HEK293 (cell line): ENCODE results near the gene CUL7.
A peak's percentile ranks its signal among the peaks of the same experiment; 100 is the strongest.

ENCODE experiments used
- BCL11B ChIP-seq: fragments of 450-650 bp; formaldehyde crosslinking; IDR thresholded peaks from 2 replicates; pipeline ENCODE4 v1.5.1; 2016; ENCODE audit warnings: low read depth, missing biosample characterization, missing genetic modification characterization
- GLI2 ChIP-seq: fragments of 450-650 bp; formaldehyde crosslinking; IDR thresholded peaks from 2 replicates; pipeline ENCODE4; 2017; ENCODE audit warnings: missing biosample characterization, missing genetic modification characterization, low read depth, borderline replicate concordance
- KLF7 ChIP-seq: fragments of 450-650 bp; formaldehyde crosslinking; IDR thresholded peaks from 2 replicates; pipeline ENCODE4 v1.5.1; 2016; ENCODE audit warnings: missing biosample characterization, missing genetic modification characterization, borderline replicate concordance
- MZF1 ChIP-seq: fragments of 450-650 bp; formaldehyde crosslinking; IDR thresholded peaks from 2 replicates; pipeline ENCODE4 v1.5.1; 2017; ENCODE audit warnings: missing biosample characterization, missing genetic modification characterization, borderline replicate concordance
- RBAK ChIP-seq: fragments of 450-650 bp; formaldehyde crosslinking; IDR thresholded peaks from 2 replicates; pipeline ENCODE4 v1.5.1; 2016; ENCODE audit warnings: missing biosample characterization, missing genetic modification characterization
- SCRT2 ChIP-seq: fragments of 450-650 bp; formaldehyde crosslinking; IDR thresholded peaks from 2 replicates; pipeline ENCODE4 v1.5.1; 2016; ENCODE audit warnings: missing biosample characterization, missing genetic modification characterization
- ZBTB1 ChIP-seq: fragments of 450-650 bp; formaldehyde crosslinking; IDR thresholded peaks from 2 replicates; pipeline ENCODE4 v1.5.1; 2016; ENCODE audit warnings: missing biosample characterization, missing genetic modification characterization
- ZFP3 ChIP-seq: fragments of 450-650 bp; formaldehyde crosslinking; IDR thresholded peaks from 2 replicates; pipeline ENCODE4 v1.5.1; 2016; ENCODE audit warnings: low read depth, missing biosample characterization, missing genetic modification characterization
- ZNF10 ChIP-seq: fragments of 450-650 bp; formaldehyde crosslinking; IDR thresholded peaks from 2 replicates; pipeline ENCODE4 v1.5.1; 2017; ENCODE audit warnings: missing biosample characterization, missing genetic modification characterization
- ZNF19 ChIP-seq: fragments of 450-650 bp; formaldehyde crosslinking; IDR thresholded peaks from 2 replicates; pipeline ENCODE4; 2016; ENCODE audit warnings: missing biosample characterization, missing genetic modification characterization, low read depth
- ZNF202 ChIP-seq: fragments of 450-650 bp; formaldehyde crosslinking; IDR thresholded peaks from 2 replicates; pipeline ENCODE4 v1.5.1; 2016; ENCODE audit warnings: missing biosample characterization, missing genetic modification characterization, borderline replicate concordance
- ZNF223 ChIP-seq: fragments of 450-650 bp; formaldehyde crosslinking; IDR thresholded peaks from 2 replicates; pipeline ENCODE4 v1.5.1; 2016; ENCODE audit warnings: missing biosample characterization, missing genetic modification characterization
- ZNF23 ChIP-seq: fragments of 450-650 bp; formaldehyde crosslinking; IDR thresholded peaks from 2 replicates; pipeline ENCODE4 v1.5.1; 2016; ENCODE audit warnings: missing biosample characterization, missing genetic modification characterization, borderline replicate concordance
- ZNF24 ChIP-seq: fragments of 450-650 bp; formaldehyde crosslinking; IDR thresholded peaks from 2 replicates; pipeline ENCODE4 v1.5.1; 2016; ENCODE audit warnings: missing biosample characterization, missing genetic modification characterization
- ZNF266 ChIP-seq: fragments of 450-650 bp; formaldehyde crosslinking; IDR thresholded peaks from 2 replicates; pipeline ENCODE4 v1.5.1; 2016; ENCODE audit warnings: missing biosample characterization, missing genetic modification characterization, low read depth
- ZNF335 ChIP-seq: fragments of 450-650 bp; formaldehyde crosslinking; conservative IDR thresholded peaks from 2 replicates; pipeline ENCODE4 v1.5.1; 2016; ENCODE audit warnings: missing biosample characterization, missing genetic modification characterization
- ZNF394 ChIP-seq: fragments of 450-650 bp; formaldehyde crosslinking; IDR thresholded peaks from 2 replicates; pipeline ENCODE4 v1.5.1; 2016; ENCODE audit warnings: missing biosample characterization, missing genetic modification characterization, mild to moderate bottlenecking, moderate library complexity, borderline replicate concordance
- ZNF530 ChIP-seq: fragments of 450-650 bp; formaldehyde crosslinking; IDR thresholded peaks from 2 replicates; pipeline ENCODE4 v1.5.1; 2016; ENCODE audit warnings: low read depth, missing biosample characterization, missing genetic modification characterization
- ZNF610 ChIP-seq: fragments of 450-650 bp; formaldehyde crosslinking; IDR thresholded peaks from 2 replicates; pipeline ENCODE4 v1.5.1; 2016; ENCODE audit warnings: missing biosample characterization, missing genetic modification characterization, borderline replicate concordance
- ZNF624 ChIP-seq: fragments of 450-650 bp; formaldehyde crosslinking; IDR thresholded peaks from 2 replicates; pipeline ENCODE4 v1.5.1; 2017; ENCODE audit warnings: missing biosample characterization, missing genetic modification characterization
- ZNF664 ChIP-seq: fragments of 450-650 bp; formaldehyde crosslinking; IDR thresholded peaks from 2 replicates; pipeline ENCODE4 v1.5.1; 2016; ENCODE audit warnings: missing biosample characterization, missing genetic modification characterization
- ZNF677 ChIP-seq: fragments of 450-650 bp; IDR thresholded peaks from 2 replicates; pipeline ENCODE4 v1.5.0; 2018; ENCODE audit warnings: missing biosample characterization, mild to moderate bottlenecking, missing genetic modification characterization, moderate library complexity
- ZNF785 ChIP-seq: fragments of 450-650 bp; formaldehyde crosslinking; IDR thresholded peaks from 2 replicates; pipeline ENCODE4 v1.5.1; 2016; ENCODE audit warnings: missing biosample characterization, missing genetic modification characterization
- ZNF837 ChIP-seq: fragments of 450-650 bp; formaldehyde crosslinking; IDR thresholded peaks from 2 replicates; pipeline ENCODE4 v1.5.1; 2016; ENCODE audit warnings: missing biosample characterization, missing genetic modification characterization
- ZSCAN30 ChIP-seq: fragments of 450-650 bp; IDR thresholded peaks from 2 replicates; pipeline ENCODE4 v1.5.1; 2018; ENCODE audit warnings: missing biosample characterization, mild to moderate bottlenecking, missing genetic modification characterization, moderate library complexity
- TF ChIP-seq, protein P1 (sequence below): fragments of 450-650 bp; formaldehyde crosslinking; conservative IDR thresholded peaks from 2 replicates; pipeline ENCODE4 v1.5.1; 2016; ENCODE audit warnings: low read depth, missing biosample characterization, missing genetic modification characterization
- TF ChIP-seq, protein P2 (sequence below): fragments of 450-650 bp; formaldehyde crosslinking; IDR thresholded peaks from 2 replicates; pipeline ENCODE4 v1.5.1; 2016; ENCODE audit warnings: missing biosample characterization, missing genetic modification characterization
- TF ChIP-seq, protein P3 (sequence below): fragments of 450-650 bp; formaldehyde crosslinking; IDR thresholded peaks from 2 replicates; pipeline ENCODE4 v1.5.1; 2017; ENCODE audit warnings: missing biosample characterization, missing genetic modification characterization
- TF ChIP-seq, protein P4 (sequence below): fragments of 450-650 bp; formaldehyde crosslinking; IDR thresholded peaks from 2 replicates; pipeline ENCODE4 v1.5.1; 2016; ENCODE audit warnings: missing biosample characterization, missing genetic modification characterization

CUL7 gene

DNA sequence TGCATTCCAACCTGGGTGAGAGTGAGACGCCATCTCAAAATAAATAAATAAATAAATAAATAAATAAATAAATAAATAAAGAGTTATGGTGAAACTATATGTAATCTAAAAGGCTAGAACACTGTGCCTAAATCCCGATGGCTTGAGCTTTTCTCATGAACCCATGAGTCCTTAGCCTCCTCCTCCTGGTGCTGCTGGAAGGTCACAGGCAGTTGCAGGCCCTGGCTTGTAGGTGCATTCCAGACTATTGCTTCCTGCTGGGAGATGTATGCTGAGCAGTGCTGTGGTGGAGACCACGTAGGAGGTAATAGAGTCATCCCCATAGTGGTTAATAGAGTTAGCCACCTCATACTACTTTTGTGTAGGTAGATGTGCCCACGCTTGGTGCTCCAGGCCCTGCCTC is 35.0 kb upstream of the CUL7 start (continued):
- TF ChIP-seq, protein P1, sequence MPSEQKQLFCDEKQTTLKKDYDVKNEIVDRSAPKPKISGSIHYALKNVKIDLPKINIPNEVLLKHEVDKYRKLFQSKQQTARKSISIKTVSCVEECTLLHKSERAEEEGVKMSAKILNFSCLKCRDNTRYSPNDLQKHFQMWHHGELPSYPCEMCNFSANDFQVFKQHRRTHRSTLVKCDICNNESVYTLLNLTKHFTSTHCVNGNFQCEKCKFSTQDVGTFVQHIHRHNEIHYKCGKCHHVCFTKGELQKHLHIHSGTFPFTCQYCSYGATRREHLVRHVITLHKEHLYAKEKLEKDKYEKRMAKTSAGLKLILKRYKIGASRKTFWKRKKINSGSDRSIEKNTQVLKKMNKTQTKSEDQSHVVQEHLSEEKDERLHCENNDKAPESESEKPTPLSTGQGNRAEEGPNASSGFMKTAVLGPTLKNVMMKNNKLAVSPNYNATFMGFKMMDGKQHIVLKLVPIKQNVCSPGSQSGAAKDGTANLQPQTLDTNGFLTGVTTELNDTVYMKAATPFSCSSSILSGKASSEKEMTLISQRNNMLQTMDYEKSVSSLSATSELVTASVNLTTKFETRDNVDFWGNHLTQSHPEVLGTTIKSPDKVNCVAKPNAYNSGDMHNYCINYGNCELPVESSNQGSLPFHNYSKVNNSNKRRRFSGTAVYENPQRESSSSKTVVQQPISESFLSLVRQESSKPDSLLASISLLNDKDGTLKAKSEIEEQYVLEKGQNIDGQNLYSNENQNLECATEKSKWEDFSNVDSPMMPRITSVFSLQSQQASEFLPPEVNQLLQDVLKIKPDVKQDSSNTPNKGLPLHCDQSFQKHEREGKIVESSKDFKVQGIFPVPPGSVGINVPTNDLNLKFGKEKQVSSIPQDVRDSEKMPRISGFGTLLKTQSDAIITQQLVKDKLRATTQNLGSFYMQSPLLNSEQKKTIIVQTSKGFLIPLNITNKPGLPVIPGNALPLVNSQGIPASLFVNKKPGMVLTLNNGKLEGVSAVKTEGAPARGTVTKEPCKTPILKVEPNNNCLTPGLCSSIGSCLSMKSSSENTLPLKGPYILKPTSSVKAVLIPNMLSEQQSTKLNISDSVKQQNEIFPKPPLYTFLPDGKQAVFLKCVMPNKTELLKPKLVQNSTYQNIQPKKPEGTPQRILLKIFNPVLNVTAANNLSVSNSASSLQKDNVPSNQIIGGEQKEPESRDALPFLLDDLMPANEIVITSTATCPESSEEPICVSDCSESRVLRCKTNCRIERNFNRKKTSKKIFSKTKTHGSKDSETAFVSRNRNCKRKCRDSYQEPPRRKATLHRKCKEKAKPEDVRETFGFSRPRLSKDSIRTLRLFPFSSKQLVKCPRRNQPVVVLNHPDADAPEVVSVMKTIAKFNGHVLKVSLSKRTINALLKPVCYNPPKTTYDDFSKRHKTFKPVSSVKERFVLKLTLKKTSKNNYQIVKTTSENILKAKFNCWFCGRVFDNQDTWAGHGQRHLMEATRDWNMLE (tag by site-specific recombination) = peak; percentile 99
- TF ChIP-seq, protein P2, sequence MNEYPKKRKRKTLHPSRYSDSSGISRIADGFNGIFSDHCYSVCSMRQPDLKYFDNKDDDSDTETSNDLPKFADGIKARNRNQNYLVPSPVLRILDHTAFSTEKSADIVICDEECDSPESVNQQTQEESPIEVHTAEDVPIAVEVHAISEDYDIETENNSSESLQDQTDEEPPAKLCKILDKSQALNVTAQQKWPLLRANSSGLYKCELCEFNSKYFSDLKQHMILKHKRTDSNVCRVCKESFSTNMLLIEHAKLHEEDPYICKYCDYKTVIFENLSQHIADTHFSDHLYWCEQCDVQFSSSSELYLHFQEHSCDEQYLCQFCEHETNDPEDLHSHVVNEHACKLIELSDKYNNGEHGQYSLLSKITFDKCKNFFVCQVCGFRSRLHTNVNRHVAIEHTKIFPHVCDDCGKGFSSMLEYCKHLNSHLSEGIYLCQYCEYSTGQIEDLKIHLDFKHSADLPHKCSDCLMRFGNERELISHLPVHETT (tag by site-specific recombination) = peak; percentile 85
- peak; percentile 89 for TF ChIP-seq RBAK (tag by site-specific recombination)
- TF ChIP-seq ZNF530 = peak; percentile 86; the same call in 1 of the 2 replicates
- TF ChIP-seq ZNF202 (tag by site-specific recombination) = peak; percentile 99
- no peak for TF ChIP-seq ZNF624 (tag by site-specific recombination)
- TF ChIP-seq MZF1 = peak; percentile 80; the same call in 1 of the 2 replicates
- TF ChIP-seq ZNF610 = peak; percentile 85
- TF ChIP-seq ZNF335 (tag by site-specific recombination) = no peak
- no peak for TF ChIP-seq ZNF837 (tag by site-specific recombination)
- no peak for TF ChIP-seq BCL11B (tag by site-specific recombination)
- TF ChIP-seq ZNF223 = peak; percentile 89
- peak; percentile 45; the same call in 1 of the 2 replicates for TF ChIP-seq ZFP3
- TF ChIP-seq KLF7 (tag by site-specific recombination) = peak; percentile 74; the same call in 1 of the 2 replicates
- TF ChIP-seq ZNF10 (tag by site-specific recombination) = peak; percentile 42; the same call in 1 of the 2 replicates
- TF ChIP-seq SCRT2 = no peak
- peak; percentile 97 for TF ChIP-seq ZNF19 (tag by site-specific recombination)
- no peak for TF ChIP-seq ZSCAN30 (tag by site-specific recombination)
- peak; percentile 95 for TF ChIP-seq ZNF664 (tag by site-specific recombination)
- TF ChIP-seq ZNF394 (tag by site-specific recombination) = peak; percentile 99
- TF ChIP-seq ZNF677 (tag by site-specific recombination) = no peak
- peak; percentile 75; the same call in 1 of the 2 replicates for TF ChIP-seq GLI2 (tag by site-specific recombination)
- TF ChIP-seq ZNF24 (tag by site-specific recombination) = peak; percentile 69; the same call in 1 of the 2 replicates
- no peak for TF ChIP-seq ZNF23 (tag by site-specific recombination)
- TF ChIP-seq, protein P3, sequence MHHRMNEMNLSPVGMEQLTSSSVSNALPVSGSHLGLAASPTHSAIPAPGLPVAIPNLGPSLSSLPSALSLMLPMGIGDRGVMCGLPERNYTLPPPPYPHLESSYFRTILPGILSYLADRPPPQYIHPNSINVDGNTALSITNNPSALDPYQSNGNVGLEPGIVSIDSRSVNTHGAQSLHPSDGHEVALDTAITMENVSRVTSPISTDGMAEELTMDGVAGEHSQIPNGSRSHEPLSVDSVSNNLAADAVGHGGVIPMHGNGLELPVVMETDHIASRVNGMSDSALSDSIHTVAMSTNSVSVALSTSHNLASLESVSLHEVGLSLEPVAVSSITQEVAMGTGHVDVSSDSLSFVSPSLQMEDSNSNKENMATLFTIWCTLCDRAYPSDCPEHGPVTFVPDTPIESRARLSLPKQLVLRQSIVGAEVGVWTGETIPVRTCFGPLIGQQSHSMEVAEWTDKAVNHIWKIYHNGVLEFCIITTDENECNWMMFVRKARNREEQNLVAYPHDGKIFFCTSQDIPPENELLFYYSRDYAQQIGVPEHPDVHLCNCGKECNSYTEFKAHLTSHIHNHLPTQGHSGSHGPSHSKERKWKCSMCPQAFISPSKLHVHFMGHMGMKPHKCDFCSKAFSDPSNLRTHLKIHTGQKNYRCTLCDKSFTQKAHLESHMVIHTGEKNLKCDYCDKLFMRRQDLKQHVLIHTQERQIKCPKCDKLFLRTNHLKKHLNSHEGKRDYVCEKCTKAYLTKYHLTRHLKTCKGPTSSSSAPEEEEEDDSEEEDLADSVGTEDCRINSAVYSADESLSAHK = peak; percentile 46; the same call in 1 of the 2 replicates
- TF ChIP-seq ZNF266 (tag by site-specific recombination) = peak; percentile 98
- TF ChIP-seq ZNF785 (tag by site-specific recombination) = 0 out of 2 replicates have a peak, but pooled peaks have one; percentile 49
- peak; percentile 86; the same call in 1 of the 2 replicates for TF ChIP-seq ZBTB1 (tag by site-specific recombination)
- TF ChIP-seq, protein P4, sequence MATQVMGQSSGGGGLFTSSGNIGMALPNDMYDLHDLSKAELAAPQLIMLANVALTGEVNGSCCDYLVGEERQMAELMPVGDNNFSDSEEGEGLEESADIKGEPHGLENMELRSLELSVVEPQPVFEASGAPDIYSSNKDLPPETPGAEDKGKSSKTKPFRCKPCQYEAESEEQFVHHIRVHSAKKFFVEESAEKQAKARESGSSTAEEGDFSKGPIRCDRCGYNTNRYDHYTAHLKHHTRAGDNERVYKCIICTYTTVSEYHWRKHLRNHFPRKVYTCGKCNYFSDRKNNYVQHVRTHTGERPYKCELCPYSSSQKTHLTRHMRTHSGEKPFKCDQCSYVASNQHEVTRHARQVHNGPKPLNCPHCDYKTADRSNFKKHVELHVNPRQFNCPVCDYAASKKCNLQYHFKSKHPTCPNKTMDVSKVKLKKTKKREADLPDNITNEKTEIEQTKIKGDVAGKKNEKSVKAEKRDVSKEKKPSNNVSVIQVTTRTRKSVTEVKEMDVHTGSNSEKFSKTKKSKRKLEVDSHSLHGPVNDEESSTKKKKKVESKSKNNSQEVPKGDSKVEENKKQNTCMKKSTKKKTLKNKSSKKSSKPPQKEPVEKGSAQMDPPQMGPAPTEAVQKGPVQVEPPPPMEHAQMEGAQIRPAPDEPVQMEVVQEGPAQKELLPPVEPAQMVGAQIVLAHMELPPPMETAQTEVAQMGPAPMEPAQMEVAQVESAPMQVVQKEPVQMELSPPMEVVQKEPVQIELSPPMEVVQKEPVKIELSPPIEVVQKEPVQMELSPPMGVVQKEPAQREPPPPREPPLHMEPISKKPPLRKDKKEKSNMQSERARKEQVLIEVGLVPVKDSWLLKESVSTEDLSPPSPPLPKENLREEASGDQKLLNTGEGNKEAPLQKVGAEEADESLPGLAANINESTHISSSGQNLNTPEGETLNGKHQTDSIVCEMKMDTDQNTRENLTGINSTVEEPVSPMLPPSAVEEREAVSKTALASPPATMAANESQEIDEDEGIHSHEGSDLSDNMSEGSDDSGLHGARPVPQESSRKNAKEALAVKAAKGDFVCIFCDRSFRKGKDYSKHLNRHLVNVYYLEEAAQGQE = peak; percentile 89
